ENCODE measurements around the gene C9orf72.

Gene C9orf72

DNA sequence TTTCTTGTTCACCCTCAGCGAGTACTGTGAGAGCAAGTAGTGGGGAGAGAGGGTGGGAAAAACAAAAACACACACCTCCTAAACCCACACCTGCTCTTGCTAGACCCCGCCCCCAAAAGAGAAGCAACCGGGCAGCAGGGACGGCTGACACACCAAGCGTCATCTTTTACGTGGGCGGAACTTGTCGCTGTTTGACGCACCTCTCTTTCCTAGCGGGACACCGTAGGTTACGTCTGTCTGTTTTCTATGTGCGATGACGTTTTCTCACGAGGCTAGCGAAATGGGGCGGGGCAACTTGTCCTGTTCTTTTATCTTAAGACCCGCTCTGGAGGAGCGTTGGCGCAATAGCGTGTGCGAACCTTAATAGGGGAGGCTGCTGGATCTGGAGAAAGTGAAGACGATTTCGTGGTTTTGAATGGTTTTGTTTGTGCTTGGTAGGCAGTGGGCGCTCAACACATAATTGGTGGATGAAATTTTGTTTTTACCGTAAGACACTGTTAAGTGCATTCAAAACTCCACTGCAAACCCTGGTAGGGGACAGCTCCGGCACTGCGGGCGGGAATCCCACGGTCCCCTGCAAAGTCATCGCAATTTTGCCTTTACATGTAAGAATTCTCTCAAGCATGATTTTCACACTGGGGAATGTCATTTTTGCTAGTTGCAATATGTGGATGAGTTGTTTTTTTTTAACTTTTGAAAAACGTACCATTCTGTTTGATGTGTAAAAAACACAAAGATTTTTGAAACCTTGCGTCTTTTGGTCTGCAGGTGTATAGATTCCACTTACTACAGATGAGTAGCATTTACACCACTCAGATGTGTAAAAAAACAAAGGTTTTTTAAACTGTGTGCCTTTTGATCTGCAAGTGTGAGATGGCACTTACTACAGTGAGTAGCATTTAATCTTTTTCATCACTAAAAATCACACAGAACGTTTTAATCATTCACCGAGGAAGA is 631 bp upstream of the C9orf72 start:
- DNase-seq, result peak; percentile 100

DNA sequence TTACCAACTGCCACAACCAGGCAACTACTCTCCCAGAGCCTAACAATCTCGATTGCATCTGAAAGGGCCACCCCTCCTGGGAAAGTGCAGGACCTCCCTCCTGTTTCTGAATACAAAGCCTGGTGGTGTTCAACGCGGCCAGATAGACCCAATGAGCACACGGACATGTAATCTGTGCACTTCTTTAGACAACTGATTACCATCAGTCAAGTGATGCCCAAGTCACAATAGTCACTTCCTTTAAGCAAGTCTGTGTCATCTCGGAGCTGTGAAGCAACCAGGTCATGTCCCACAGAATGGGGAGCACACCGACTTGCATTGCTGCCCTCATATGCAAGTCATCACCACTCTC is 739 bp downstream of the C9orf72 start:
- DNase-seq, result peak; percentile 74

DNA sequence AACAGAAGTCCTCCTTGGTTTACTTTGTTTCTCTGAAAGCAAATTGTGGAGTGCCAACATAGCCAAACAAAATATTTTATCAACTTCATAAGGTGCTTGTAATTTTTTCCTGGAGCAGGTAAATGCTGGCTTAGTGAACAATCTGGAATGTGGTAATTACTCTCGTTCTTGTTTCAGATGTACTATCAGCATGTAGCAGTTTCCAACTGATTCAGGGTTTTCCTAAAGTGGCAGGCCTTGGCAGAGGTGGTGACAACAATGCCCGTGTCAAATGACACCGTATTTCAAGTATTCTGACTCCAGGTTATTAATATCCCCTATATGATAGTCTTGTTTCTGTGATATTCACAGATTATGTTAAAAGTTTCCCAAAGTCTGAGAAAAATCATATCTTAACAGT is 1.2 kb downstream of the C9orf72 start:
- peak; percentile 33 for DNase-seq

DNA sequence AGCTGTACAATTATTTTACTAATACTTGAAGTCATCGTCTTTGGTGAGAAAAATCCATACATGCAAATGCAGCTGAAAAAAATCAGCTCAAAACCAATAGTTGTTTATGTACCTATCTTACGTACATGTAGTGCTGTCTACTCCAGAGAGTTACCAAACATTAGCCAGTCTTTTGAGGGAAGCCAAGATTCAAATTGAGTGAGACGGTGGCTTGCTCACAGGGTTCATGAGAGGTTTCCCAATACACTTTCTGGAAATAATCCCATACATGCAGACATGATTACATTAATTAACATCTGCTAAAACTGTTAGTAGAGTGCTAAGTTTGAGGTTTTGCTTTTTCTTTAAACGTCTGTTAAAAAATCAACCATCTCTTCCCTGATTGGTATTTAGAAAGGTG is 2.3 kb downstream of the C9orf72 start:
- DNase-seq, result no peak

DNA sequence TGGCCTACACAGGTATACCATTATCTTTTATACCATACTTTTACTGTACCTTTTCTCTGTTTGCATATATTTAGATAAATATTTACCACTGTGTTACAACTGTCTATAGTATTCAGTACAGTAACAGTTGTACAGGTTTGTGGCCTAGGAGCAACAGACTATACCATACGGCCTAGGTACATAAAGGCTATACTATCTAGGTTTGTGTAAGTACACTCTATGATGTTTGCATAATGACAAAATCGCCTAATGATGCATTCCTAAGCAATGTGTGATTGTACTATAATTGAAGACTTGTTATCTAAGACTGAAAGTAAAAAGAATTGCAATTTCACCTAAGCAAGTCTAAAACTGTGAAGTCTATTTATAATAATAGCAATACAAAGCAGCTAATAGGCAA is 3.9 kb downstream of the C9orf72 start:
- DNase-seq, result peak; percentile 84

DNA sequence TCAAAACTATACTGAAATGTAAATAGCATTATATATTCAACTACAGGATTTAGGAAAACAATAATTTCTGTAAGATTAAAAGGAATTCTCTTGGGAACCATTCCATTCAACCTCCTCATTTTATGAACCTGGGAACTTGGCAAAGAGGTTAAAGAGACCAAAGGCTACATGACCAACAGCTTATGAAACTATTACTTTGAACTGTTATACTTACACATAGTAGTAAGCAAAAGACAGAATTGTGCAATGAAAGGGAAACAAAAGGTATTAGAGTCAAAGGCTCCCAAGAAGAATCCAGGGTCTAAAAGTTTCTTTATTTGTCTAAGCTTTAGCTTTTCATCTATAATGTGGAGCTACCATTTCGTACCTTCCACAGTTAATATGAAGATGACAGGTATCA is 7.2 kb downstream of the C9orf72 start:
- DNase-seq, result no peak

DNA sequence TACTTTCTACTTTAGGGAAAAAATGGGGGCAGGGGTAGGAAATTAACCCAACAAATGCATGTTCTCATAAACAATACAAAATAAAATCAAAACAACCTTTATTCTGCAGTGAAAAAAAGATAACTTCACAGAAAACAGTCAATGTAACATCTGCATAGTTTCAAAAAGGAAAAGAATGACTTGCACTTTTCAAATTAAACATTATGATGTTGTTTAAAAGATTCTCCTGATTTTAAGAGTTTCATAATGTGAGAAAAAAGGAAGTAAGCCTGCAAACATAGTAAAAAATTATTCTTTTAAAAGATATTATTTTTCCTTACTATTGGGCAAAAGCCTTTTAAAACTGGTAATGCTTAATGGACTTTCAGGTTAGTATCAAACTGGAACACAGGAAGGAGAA is 7.6 kb downstream of the C9orf72 start:
- DNase-seq, result no peak

DNA sequence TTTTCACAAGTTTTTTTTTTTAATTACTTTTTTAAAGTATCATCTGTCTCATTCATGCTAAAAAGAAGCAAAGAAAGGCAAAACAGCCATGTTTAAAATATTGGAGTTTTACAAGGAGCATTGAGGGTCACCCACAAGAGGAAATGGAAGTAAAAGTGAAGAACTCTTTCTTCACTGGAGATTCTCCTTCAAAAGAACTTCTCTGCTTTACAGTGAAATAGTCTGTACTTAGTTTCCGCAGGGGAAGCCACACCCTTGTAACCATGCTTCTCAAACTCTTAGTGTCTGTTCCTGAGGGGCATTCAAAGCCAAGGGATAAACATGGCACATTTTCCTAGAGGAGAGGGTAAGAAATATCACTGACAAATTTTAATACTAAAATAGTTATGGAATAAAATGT is 8.6 kb downstream of the C9orf72 start:
- no peak for DNase-seq

DNA sequence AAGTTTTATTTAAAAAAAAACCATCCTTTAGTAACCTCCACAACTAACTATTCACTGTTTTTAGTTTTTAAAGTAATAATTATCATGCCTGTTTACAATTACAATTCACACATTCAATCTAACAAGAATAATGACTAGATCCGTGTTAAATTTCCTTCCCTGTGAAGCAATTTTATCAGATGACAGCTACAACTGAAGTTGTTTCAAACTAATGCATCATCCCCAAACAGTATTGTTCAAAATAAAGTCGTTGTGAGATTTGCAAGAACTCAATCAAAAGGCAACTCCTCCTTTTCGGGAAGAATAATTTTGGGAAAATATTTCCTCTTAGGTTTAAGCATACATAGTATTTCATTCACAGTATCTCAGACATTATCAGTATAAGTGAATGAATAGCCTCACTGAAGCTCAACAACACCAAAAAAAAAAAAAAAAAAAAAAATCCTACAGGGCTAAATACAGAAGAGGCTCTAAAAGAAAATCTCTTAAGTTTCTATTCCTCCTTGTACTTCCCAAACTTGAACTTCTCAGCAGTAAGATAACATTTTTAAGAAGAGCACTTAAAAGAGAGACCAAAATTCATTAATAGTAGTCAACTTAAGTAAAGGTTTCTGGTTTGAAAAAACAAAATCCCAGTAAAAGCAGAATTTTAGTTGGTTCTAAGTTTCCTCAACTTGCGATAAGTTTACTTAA is 9.4 kb downstream of the C9orf72 start:
- DNase-seq, result no peak

DNA sequence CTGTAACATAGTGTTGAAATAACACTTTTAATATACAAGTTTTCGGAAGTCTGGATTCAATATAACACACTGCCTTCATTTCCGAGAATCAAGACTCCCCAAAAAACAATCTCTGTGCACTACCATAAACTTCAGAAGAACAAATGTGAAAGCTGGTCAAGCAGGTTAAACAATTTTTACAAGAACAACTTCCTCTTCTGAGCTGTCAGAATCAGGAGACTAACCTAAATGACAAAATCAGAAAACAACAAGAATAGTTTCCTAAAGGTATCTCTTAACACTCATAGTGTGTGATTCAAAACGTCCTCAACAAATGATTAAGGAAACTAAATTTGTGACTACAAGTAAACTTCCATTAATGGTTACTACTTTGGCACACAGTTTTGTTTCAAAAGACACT is 11.6 kb downstream of the C9orf72 start:
- DNase-seq, result no peak

DNA sequence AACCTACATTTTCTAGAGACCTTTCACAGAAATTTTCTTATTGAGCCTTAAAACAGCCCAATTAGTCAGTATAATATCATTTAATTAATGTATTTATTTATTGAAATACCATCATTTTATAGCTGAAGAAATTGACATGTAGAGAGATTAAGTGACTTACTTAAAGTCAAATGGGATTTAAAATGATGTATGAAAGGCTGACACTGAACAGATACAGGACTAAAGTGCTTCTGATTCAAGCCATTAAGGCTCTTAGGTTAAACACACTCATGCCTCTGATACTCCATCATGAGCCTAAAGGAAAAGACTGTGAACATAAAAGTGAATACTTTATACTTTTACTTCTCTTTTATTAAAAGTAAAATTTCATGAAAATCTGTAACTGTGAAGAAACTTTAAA is 12.8 kb downstream of the C9orf72 start:
- no peak for DNase-seq

DNA sequence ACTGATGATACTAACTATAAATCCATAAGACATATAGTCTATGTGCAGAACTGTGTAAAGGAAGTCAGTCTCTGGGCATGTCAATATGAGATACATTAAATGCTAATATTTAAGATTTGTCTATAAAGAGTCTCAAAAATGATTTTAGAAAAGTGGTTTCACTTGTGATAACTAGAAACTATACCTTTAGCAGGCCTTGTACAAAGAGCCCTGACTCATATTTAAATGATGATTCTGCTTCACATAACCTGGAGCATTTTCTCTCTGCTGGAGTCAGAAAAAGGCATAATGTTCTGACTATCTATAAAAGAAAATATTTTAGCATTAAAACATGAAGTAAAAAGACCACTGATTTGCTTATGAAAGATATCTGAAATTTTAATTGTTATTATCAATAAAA is 15.0 kb downstream of the C9orf72 start:
- no peak for DNase-seq

DNA sequence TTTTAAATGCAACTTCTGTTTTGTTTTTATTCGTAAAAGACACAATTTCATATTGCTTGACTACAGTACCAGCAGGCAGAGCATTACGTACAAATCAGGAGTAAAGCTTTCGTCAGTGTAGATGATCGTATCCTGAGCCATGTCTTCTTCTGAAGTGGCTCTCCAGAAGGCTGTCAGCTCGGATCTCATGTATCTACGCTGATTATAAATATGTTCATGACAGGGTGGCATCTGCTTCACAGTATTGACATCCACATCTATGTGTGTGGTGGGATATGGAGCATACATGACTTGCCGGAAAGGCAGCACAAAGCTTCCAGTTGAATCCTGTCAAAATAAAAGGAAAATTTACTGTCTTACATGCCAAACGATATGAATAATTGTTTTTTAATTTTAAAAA is 16.8 kb downstream of the C9orf72 start:
- no peak for DNase-seq

DNA sequence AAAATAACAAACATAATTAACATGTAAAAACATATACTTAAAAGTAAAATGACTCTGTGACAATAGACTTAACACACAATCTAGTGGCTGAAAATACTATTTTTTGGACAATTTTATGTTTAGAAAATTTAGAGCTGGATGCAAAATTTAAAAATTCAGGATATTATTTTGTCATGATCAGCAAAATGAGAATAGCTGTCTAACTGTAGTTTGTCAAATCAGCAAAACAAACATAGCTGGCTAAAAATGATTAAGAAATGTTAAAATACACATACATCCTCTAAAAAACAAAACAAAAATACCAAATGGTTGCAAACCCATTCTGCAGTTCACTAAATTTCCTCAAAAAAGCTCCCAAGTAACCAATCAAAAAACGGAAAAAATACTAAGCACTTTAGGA is 18.6 kb downstream of the C9orf72 start:
- no peak for DNase-seq

DNA sequence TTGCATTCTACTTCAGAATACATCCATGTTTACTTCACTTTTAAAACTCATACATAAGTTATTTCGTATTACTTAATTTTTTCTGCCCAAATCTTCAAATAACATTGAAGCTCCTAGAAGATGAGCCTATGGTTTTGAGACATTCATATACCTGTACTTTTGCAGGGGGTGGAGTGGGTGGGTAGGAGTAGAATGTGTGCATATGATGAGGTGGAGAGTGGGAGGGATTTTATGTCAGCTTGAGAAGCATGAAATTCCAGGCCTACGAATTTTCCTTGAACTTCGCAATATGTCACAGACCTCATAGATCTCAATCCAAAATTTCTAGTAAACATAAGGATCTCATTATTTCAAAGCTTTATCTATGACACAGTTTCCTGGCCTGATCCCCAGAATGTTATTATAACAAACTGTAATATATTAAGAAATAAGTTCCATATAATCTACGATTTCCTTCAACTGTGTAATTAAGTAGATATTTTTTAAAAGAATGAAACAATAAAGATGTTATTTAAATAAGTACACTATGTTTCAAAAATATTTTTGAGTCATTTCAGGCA is 24.0 kb downstream of the C9orf72 start:
- no peak for DNase-seq

DNA sequence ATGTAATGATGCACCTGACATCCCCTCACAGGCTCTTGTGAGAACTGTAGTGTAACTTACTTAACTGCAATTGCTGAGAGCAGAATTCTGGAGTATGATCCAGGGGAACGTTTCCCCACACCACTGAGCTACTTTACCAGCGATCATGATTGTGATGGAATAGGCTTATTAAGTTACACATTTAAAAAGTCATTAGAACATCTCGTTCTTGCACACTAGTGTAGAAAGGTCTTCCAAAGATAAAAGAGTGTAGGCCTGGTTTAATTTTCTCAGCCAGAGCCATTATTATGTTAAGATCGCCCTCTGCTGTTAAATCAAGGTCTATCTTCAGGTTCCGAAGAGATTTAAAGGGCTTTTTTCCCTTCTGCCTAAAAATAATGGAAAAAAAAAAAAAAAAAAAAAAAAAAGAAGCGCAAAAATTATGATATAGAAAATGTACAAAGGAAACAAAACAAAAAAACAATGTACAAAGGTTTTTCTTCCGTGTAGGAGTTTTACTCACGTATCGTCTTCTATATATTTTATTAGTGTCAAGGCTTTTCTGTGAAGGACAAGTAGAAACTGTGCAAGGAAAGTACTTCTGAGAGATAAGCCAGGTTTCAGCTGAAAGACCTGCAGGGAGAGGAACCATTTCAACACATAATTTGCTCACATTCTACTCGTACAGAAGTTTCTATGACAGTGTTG is 25.1 kb downstream of the C9orf72 start:
- peak; percentile 60 for DNase-seq

DNA sequence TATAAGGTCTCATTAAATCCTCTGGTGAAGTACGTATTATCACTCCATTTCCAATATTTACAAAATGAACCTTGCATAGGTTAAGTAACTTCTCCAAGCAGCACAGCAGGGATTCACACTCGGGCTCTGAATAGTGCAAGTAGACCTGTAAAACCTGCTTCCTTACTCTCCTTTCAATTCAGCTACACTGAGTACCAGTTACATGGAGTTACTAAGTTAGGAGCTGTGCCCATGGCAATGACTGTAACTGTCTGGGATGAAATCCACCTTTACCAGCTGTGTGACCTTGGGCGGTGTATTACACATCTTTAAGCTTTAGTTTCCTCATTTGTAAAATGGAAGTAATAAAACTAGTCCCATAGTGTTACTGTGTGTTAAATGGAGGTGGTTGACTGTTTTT is 27.8 kb downstream of the C9orf72 start:
- no peak for DNase-seq

DNA sequence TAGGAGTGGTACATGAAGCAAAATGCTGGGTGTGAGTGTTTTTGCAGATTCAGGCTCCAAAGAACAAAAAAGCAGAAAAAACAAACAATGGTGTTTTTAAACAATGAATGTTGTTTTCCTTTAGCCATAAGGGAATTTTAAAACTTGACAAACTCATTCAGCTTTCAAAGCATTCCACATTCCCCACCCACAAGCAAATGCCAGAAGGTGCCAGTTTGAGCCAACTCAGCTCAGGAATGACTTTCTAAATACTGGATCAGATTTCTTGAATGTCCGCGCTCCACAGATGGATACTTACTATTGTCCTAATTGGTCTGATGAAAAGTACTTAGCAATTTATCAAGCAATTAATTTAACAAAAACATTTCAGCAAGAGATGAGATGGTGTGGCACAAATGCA is 30.8 kb downstream of the C9orf72 start:
- peak; percentile 46 for DNase-seq

DNA sequence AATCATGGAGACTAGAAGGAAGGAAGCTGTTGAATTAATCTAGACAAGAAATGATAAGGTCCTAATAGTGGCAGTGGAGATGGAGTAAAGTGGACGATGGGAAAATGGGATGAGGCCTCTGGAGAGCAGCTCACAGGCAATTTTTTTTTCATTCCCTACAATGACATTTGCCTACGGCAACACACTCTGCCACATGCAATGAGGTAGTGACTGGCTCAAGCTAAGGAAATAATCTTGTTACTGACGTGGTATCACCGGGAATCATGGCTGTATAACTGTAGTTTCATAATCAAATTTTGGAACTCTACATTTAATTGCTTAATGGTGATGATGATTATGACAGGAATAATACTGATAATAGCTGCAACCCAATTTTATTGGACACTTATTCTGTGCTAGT is 31.5 kb downstream of the C9orf72 start:
- no peak for DNase-seq

DNA sequence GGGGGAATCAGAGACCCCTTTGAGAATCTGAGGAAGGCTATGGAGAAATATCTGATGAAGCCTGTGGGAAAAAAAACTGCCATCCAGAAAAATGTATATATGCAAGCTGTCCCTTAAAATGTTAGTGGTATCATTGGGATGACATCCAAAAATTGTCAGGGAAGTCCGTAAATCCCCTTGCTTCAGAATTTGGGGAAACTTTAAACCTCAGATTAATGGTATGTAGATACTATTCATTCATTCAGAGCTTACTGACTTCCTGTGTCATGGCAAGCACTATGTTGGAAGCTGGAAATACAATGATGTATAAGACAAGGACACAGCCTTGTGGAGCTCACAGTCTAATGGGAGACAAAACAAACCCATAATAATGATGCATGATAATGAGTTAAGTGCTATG is 32.8 kb downstream of the C9orf72 start:
- DNase-seq, result no peak

DNA sequence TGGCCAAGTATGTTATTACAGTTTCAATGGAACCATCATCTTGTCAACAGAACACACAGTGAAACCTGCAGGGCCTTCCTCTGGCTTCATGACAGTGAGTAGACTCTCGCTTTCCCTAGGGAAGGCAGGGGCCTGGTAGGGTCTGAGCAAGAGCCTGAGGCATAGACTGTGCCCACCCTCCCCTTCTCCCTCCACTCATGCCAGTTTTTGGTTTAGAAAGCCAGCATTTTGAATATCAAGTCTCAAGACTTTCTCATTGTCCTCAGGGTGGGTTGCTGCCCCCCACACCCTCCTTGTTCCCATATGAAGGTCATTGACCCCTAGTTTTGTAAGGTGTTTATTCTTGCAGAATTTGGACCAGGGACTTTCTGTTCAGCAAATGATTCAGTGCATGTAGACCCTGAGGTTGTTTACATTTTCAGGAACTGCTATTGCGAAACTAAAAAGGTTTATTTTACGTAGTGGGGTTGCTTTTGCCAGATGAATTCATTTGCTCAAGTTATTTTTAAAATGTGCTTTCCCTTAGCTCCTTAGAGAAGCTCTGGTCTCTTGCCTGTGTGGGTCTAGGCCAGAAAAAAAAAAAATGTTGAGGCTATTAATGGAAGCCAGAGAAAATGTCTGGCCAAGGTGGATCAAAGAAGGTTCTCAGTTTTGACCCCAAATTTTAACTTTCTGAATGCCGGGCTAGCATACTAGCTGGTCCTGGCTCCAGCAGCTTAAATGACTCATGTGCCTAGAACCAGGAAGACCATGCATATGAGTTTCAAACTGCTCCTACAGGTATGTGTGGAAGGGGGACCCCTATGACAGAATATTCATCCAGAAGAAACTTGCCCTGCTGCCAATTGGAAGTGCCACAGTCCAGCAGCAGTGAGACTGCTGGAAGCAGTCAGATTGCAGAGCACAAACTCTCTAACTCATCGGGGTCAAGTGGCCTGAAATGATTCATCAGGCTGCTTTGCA is 33.5 kb downstream of the C9orf72 start:
- DNase-seq, result no peak

DNA sequence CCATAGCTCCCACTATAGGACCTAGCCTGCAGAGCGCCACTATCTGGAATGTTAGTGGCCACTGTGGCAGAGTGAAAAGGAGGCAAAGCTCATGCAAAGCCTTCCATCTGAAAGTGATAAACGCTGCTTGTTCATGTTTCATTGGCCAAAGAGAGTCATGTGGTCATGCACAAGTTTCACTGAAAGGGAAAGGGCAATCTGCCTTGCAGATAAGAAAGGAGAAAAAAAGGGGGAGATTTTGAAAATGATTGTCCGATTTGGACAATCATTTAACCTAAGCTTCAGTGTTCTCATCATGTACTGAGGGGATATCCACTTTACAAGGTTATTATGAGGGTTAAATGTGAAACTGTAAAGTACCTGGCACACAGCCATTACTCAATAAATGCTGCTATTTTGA is 34.6 kb downstream of the C9orf72 start:
- DNase-seq, result no peak

Measured in NCI-H69 (cell line).